CD4-positive, CD25-positive, alpha-beta regulatory T cell (primary cell): Measurements from ENCODE around the gene AFF3. TPM values are rescaled to one million over a fixed set of nuclear protein-coding genes. Genes with fewer than 3 reads are reported as not detected.
A peak's percentile ranks its signal among the peaks of the same experiment; 100 is the strongest.

Source experiments
- ATAC-seq, 2 donors: fragments of 150-1000 bp; cut with Tn5 transposase; one replicate each; pipeline ENCODE4 v1.10.0; 2021; ENCODE audit warnings: low read depth in 2 of 2, moderate number of reproducible peaks in 2 of 2, moderate library complexity in 1 of 2
- DNase-seq, 3 donors: peaks; one replicate each; pipeline versions ENCODE4 v3.0.0 to v3.0.0-alpha.2; 2012 to 2022; ENCODE audit warnings: mixed read lengths in 1 of 3
- H3K27ac ChIP-seq: one replicate; pipeline ENCODE4 v1.7.0; 2013; ENCODE audit warnings: mild to moderate bottlenecking, low read length; ENCODE audit not compliant: insufficient read depth, poor library complexity, severe bottlenecking
- H3K27me3 ChIP-seq: one replicate; pipeline ENCODE4 v1.7.0; 2013; ENCODE audit warnings: low read length; ENCODE audit not compliant: control insufficient read depth, insufficient read depth
- H3K36me3 ChIP-seq: one replicate; pipeline ENCODE4 v1.7.0; 2013; ENCODE audit warnings: mild to moderate bottlenecking, low read length, moderate library complexity; ENCODE audit not compliant: control insufficient read depth, insufficient read depth
- H3K4me1 ChIP-seq: 2 replicates; pipeline ENCODE4 v1.7.0; 2013; ENCODE audit warnings: mild to moderate bottlenecking, low read length; ENCODE audit not compliant: insufficient read depth, control insufficient read depth, poor library complexity, severe bottlenecking
- H3K4me3 ChIP-seq: one replicate; pipeline ENCODE4 v1.7.0; 2013; ENCODE audit warnings: low read depth, mild to moderate bottlenecking, low read length, moderate library complexity
- H3K9me3 ChIP-seq, 2 experiments: 1 replicate in 1 of 2; 2 replicates in 1 of 2; pipeline ENCODE4 v1.7.0; 2013; ENCODE audit warnings: low read length in 2 of 2, mild to moderate bottlenecking in 1 of 2, moderate library complexity in 1 of 2; ENCODE audit not compliant: control insufficient read depth in 2 of 2
- H3K27ac Mint-ChIP-seq, 3 donors: one replicate each; pipeline ENCODE4 v1.8.0; 2020 to 2022; ENCODE audit warnings: mild to moderate bottlenecking in 3 of 3, mixed read lengths in 3 of 3, moderate library complexity in 2 of 3
- H3K27me3 Mint-ChIP-seq: one replicate; pipeline ENCODE4 v1.8.0; 2022; ENCODE audit warnings: mild to moderate bottlenecking, mixed read lengths
- H3K36me3 Mint-ChIP-seq: one replicate; pipeline ENCODE4 v1.8.0; 2020; ENCODE audit warnings: mixed read lengths
- H3K4me1 Mint-ChIP-seq, 4 donors: one replicate each; pipeline ENCODE4 v1.8.0; 2020 to 2022; ENCODE audit warnings: mixed read lengths in 4 of 4, mild to moderate bottlenecking in 1 of 4
- H3K4me3 Mint-ChIP-seq, 4 donors: one replicate each; pipeline ENCODE4 v1.8.0; 2020 to 2022; ENCODE audit warnings: mild to moderate bottlenecking in 4 of 4, mixed read lengths in 4 of 4, moderate library complexity in 3 of 4
- H3K9me3 Mint-ChIP-seq, 7 donors: one replicate each; pipeline ENCODE4 v1.8.0; 2020 to 2022; ENCODE audit warnings: mixed read lengths in 7 of 7, mild to moderate bottlenecking in 3 of 7, moderate library complexity in 2 of 7
- polyA plus RNA-seq, 4 donors: library from polyadenylated mRNA; unstranded; fragments of 300-500 nt; fragmentation: Illumina TruSeq; gene quantifications; one replicate each; pipeline ENCODE4 v1.2.3, GENCODE V29; 2021
- total RNA-seq: library from RNA; stranded (reverse); gene quantifications from one replicate; pipeline ENCODE4 v1.2.3, GENCODE V29; 2022

The AFF3 gene
- total and polyA plus RNA-seq, 5 donors from 2014 or later: 0.82 to 10.1 (median 4.2) TPM

DNA sequence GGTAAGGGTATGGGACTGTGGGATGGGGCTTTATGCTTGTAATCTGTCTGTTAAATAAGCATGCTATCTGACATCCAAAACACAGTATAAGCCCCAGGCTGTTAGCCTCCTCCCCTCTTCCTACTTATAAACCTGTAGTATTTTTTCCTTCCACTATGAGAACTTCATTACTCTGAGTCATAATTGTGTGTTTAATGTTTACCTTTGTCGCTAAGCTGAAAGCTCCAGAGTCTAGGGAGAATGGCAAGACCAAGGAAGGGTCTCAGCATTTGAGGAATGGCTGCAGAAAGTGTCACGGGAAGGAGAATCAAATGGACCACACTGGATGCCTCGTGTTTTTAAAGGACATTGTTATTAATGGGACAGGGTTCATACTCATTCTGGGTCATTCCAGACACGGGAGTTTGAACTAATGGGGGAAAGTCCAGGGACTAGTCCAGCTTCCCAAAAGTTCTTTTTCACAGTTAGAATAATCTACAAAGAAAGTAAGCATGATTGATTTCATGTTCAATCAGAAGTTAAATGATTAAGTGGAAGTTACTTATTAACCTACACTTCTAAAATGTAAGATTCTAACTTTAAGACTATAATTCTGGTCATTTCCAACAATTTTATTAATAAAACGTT lies 292.2 kb downstream of the AFF3 start:
- Histone ChIP-seq H3K4me1 (no peaks in the 10 kb centered on the region), H3K27ac (no peak overlapping the region), H3K9me3 (no peaks in the 10 kb centered on the region), H3K27me3 (no peaks in the 10 kb centered on the region), H3K4me3 (no peak overlapping the region), H3K36me3 (no peaks in the 10 kb centered on the region)
- H3K9me3 Mint-ChIP-seq: no peaks in the 10 kb centered on the region
- peaks cover 8% of the 10 kb centered on the region for H3K36me3 Mint-ChIP-seq
- no peak overlapping the region for H3K27ac Mint-ChIP-seq
- no peak for DNase-seq
- H3K4me1 Mint-ChIP-seq: peaks cover 0 to 2% (median 0%) of the 10 kb centered on the region in 4 donors
- no peak overlapping the region for H3K4me3 Mint-ChIP-seq
- no peak for ATAC-seq
- H3K27me3 Mint-ChIP-seq: peaks cover 5% of the 10 kb centered on the region

DNA sequence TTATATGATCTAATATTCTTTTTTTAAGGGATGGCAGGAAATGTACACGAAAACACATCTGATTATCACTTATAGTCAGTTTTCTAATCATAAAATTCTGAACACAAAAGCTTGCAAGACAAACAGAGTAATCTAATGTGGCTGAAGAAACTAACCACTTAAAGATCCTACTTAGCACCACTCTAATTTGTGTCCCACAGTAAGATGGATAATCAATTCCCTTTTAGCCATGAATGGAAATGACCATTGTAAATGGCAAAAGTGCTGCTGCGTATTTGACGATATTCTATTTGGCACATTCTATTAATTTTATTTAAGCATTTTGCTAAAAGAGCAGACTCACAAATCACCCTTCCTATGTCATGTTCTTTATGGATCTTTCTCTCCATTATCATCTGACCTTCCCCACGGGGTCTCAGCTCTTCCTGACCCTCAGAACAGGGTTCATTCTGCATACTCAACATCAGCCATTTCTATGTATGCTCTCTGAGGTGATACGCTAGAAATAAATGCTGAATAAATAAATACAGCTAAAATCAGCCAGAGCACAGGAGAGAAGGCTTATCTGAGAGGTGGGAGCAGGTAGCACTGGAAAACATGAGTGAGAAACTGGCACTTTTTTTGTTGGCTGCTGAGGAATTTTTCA lies 295.8 kb downstream of the AFF3 start:
- no peaks in the 10 kb centered on the region for H3K27me3 ChIP-seq
- no peak overlapping the region for H3K27ac ChIP-seq
- Mint-ChIP-seq H3K4me3 (no peak overlapping the region), H3K36me3 (no peaks in the 10 kb centered on the region), H3K27ac (no peak overlapping the region), H3K4me1 (no peaks in the 10 kb centered on the region), H3K9me3 (no peaks in the 10 kb centered on the region), H3K27me3 (peaks cover 8% of the 10 kb centered on the region)
- ATAC-seq (no peak), DNase-seq (no peak)
- H3K4me1 ChIP-seq: no peaks in the 10 kb centered on the region
- no peak overlapping the region for H3K4me3 ChIP-seq
- no peaks in the 10 kb centered on the region for H3K36me3 ChIP-seq
- H3K9me3 ChIP-seq: no peaks in the 10 kb centered on the region

DNA sequence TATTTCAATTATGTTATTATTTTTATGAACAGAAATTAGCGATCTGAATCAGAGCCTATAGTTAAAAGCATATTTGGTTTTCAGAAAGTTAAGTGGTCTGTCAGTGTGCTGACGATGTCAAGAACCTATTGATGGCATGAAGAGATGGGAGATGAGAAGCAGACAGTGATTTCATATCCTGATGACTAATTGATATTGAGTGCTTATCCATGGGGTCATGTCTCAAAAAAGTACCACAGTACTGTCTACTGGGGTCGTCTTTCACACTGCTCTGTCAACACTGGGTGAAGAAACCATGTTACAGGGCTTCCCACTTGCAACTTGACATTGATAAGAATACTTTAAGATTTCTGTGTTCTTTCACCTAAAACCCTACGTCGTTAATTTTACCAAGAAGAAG lies 297.1 kb downstream of the AFF3 start:
- H3K27me3 ChIP-seq: no peaks in the 10 kb centered on the region
- Mint-ChIP-seq H3K36me3 (peaks cover 4% of the 10 kb centered on the region), H3K4me1 (no peaks in the 10 kb centered on the region), H3K27me3 (peaks cover 5% of the 10 kb centered on the region), H3K9me3 (no peaks in the 10 kb centered on the region), H3K4me3 (no peak overlapping the region), H3K27ac (no peak overlapping the region)
- H3K36me3 ChIP-seq: no peaks in the 10 kb centered on the region
- H3K27ac ChIP-seq: no peak overlapping the region
- no peak overlapping the region for H3K4me3 ChIP-seq
- H3K9me3 ChIP-seq: no peaks in the 10 kb centered on the region
- no peak for ATAC-seq
- no peak for DNase-seq
- no peaks in the 10 kb centered on the region for H3K4me1 ChIP-seq

DNA sequence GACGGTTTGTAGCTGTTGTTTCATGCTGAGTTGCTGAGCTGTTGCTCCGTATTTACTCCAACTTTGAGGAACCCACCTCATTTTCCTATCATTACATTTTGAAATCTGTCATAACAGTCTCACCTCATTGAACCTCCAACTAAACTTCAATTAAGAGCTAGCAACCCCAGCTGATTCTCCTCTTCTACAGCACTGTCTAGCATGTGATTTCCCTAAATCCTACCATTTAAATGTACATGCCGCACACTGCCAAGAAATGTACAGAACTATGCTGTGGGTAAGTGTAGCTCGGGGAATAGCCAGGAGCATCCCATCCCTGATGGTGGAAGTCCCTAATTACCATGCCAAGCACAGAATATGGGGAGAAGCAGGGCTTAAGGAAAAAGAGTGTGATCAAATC lies 299.9 kb downstream of the AFF3 start:
- Histone ChIP-seq H3K9me3 (no peaks in the 10 kb centered on the region), H3K27me3 (no peaks in the 10 kb centered on the region), H3K27ac (no peak overlapping the region), H3K4me3 (no peak overlapping the region), H3K4me1 (no peaks in the 10 kb centered on the region), H3K36me3 (no peaks in the 10 kb centered on the region)
- Mint-ChIP-seq H3K27ac (no peak overlapping the region), H3K4me3 (no peak overlapping the region), H3K27me3 (peaks cover 5% of the 10 kb centered on the region), H3K36me3 (peaks cover 9% of the 10 kb centered on the region), H3K4me1 (no peaks in the 10 kb centered on the region), H3K9me3 (no peaks in the 10 kb centered on the region)
- DNase-seq: no peak
- no peak for ATAC-seq

DNA sequence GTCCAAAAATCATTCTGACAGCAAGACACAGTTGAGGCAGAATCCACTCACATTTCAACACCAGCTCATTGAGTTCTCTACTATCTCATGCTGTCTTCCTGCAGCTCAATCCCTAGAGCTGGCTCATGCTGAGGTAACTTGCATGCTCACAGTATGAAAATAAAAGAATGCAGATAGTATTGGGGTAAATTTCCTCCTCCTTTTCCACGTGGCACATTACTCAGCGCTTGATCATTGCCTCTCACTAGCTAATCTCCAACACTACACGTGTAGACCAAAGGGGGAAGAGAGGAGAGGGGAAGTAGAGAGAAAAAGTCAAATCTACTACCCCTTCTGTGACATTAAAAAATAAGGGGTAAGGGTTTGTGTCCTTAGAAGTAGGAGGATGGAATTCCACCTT lies 300.6 kb downstream of the AFF3 start:
- no peak overlapping the region for H3K27ac Mint-ChIP-seq
- ATAC-seq (no peak), DNase-seq (no peak)
- H3K4me3 ChIP-seq: no peak overlapping the region
- no peaks in the 10 kb centered on the region for H3K9me3 ChIP-seq
- no peaks in the 10 kb centered on the region for H3K4me1 ChIP-seq
- no peak overlapping the region for H3K27ac ChIP-seq
- H3K9me3 Mint-ChIP-seq: no peaks in the 10 kb centered on the region
- H3K27me3 Mint-ChIP-seq: peaks cover 5% of the 10 kb centered on the region
- no peaks in the 10 kb centered on the region for H3K36me3 ChIP-seq
- no peaks in the 10 kb centered on the region for H3K4me1 Mint-ChIP-seq
- no peak overlapping the region for H3K4me3 Mint-ChIP-seq
- H3K27me3 ChIP-seq: no peaks in the 10 kb centered on the region
- H3K36me3 Mint-ChIP-seq: peaks cover 12% of the 10 kb centered on the region

DNA sequence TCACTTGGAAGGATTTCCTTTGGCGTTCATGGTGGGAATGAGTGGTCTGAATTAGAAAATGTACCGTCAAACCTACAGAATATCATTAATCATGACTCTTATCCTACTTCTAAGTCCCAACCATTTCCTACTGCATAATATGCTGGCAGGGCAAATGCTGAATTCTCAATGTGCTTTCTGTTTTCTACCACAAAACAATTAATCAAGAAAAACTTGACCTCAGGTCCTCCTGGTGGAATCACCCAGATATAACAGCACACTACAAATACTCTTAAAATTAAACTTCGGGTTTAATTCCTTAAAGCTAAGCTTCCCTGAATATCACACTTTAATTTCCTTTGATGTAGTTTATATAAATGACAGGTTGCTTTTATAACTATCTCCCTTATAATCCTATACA lies 301.6 kb downstream of the AFF3 start:
- DNase-seq (no peak), ATAC-seq (no peak)
- Mint-ChIP-seq H3K9me3 (no peaks in the 10 kb centered on the region), H3K27me3 (peaks cover 5% of the 10 kb centered on the region), H3K4me1 (no peaks in the 10 kb centered on the region), H3K4me3 (no peak overlapping the region), H3K27ac (no peak overlapping the region), H3K36me3 (peaks cover 12% of the 10 kb centered on the region)
- Histone ChIP-seq H3K4me1 (no peaks in the 10 kb centered on the region), H3K9me3 (no peaks in the 10 kb centered on the region), H3K27me3 (no peaks in the 10 kb centered on the region), H3K4me3 (no peak overlapping the region), H3K36me3 (no peaks in the 10 kb centered on the region), H3K27ac (no peak overlapping the region)

DNA sequence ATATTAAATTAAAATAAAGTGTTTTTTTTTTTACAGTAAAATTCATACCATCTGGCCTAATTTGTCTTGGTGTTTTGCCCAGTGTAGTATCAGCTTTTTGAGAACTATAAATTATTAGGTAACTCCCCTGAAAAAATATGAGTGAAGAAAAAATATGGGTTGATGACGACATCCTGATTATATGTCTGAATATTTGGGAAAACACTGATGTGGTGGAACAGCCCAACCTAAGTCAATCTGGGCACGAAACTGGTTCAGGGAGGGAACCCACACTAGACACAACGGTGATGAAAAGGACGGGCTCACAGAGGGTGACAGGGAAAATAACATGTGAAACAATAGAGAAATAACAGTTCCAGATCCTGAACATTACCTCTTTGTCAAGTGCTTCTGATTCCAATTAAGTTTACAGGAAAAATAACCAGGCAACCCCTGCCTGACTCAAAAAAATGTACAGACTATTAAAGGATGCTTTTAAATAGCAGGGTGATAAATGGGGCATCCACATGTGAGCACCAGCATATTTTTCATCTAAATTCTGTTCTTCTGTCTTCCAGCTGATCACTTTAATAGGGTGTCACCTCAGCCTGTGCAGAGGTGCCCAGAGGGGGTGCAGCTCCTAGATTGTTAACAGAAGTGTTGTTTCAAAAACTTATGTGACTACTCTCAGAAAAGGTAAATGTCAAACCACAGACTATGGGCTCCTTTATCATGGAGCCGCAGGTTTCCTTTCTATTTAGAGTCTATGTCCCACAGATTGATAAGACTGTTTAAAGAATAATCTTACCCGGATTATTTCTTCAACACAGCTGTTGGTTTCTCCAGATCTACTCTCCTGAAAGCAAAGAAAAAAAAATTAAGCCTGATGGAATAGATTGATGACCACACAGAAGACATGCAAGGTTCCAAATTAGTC lies 305.4 kb downstream of the AFF3 start:
- Histone ChIP-seq H3K27ac (no peak overlapping the region), H3K4me1 (no peaks in the 10 kb centered on the region), H3K27me3 (no peaks in the 10 kb centered on the region), H3K9me3 (no peaks in the 10 kb centered on the region), H3K4me3 (no peak overlapping the region), H3K36me3 (no peaks in the 10 kb centered on the region)
- peaks cover 26% of the 10 kb centered on the region for H3K36me3 Mint-ChIP-seq
- H3K9me3 Mint-ChIP-seq: no peaks in the 10 kb centered on the region
- ATAC-seq: no peak
- no peak for DNase-seq
- H3K27ac Mint-ChIP-seq: peak overlapping the region in 1 of 3 donors; percentile 11
- no peaks in the 10 kb centered on the region for H3K4me1 Mint-ChIP-seq
- H3K27me3 Mint-ChIP-seq: peaks cover 4% of the 10 kb centered on the region
- no peak overlapping the region for H3K4me3 Mint-ChIP-seq
